NCI-H1105 treated with DMSO at 0.1 percent for 48 hours (cell line): ENCODE results near the gene TMC5.

Experiments
- DNase-seq: peaks from one replicate; lab custom pipeline; 2025; lab: John Stamatoyannopoulos, UW

Gene TMC5

GRCh38 chr16:19505600-19506303 lies 88.1 kb downstream of the TMC5 start:
- no peak for DNase-seq

GRCh38 chr16:19506965-19507364 lies 89.3 kb downstream of the TMC5 start:
- DNase-seq: no peak

- DNase-seq: no peak
These were observed 90.2 kb downstream of the TMC5 start for GRCh38 chr16:19507867-19508266.

- DNase-seq: no peak
These were observed 94.6 kb downstream of the TMC5 start for GRCh38 chr16:19512297-19512696.

GRCh38 chr16:19513377-19514053 lies 95.8 kb downstream of the TMC5 start:
- no peak for DNase-seq

- DNase-seq: no peak
These were observed 98.1 kb downstream of the TMC5 start for GRCh38 chr16:19515757-19516156.

GRCh38 chr16:19517424-19518089 lies 99.9 kb downstream of the TMC5 start:
- DNase-seq: no peak

- DNase-seq: no peak
These were observed 100.7 kb downstream of the TMC5 start for GRCh38 chr16:19518388-19518787.

GRCh38 chr16:19520861-19521331 lies 103.2 kb downstream of the TMC5 start:
- DNase-seq: no peak

GRCh38 chr16:19521471-19522396 lies 104.1 kb downstream of the TMC5 start, which contains the start of gene GDE1:
TSS of gene GDE1 (minus strand) at chr16:19522098. CDS start at chr16:19521964, 134 bp downstream.
- peak; percentile 81 for DNase-seq

GRCh38 chr16:19522397-19522732 lies 104.7 kb downstream of the TMC5 start:
- DNase-seq: no peak

GRCh38 chr16:19522760-19523159 lies 105.1 kb downstream of the TMC5 start:
- DNase-seq: no peak

- DNase-seq: no peak
These were observed 105.5 kb downstream of the TMC5 start for GRCh38 chr16:19523184-19523558.

- peak; percentile 77 for DNase-seq
These were observed 106.1 kb downstream of the TMC5 start, which contains the start of gene CCP110 for GRCh38 chr16:19523559-19524355. TSS of gene CCP110 (plus strand) at chr16:19523942. CDS start at chr16:19527882, 3,940 bp downstream.

GRCh38 chr16:19524356-19524615 lies 106.6 kb downstream of the TMC5 start:
- DNase-seq: no peak

- peak; percentile 57 for DNase-seq
These were observed 107.1 kb downstream of the TMC5 start for GRCh38 chr16:19524616-19525384.

GRCh38 chr16:19525385-19525723 lies 107.7 kb downstream of the TMC5 start:
- DNase-seq: no peak

- no peak for DNase-seq
These were observed 109.5 kb downstream of the TMC5 start for GRCh38 chr16:19527161-19527560.

- no peak for DNase-seq
These were observed 111.0 kb downstream of the TMC5 start for GRCh38 chr16:19528666-19529065.

GRCh38 chr16:19532601-19533000 lies 114.9 kb downstream of the TMC5 start:
- DNase-seq: no peak
